Activated CD8-positive, alpha-beta T cell treated with anti-CD3 and anti-CD28 coated beads for 36 hours (primary cell): ENCODE results near the gene HSD17B1. TPM values are rescaled to one million over a fixed set of nuclear protein-coding genes. Genes with fewer than 3 reads are reported as not detected.
A peak's percentile ranks its signal among the peaks of the same experiment; 100 is the strongest.
"Not testable (repeated sequence)": the region's sequence is repeated elsewhere in the genome, so short reads cannot be mapped to it uniquely, and the experiment has no call there.

ENCODE experiments used
- ATAC-seq: fragments of 200-7000 bp; cut with Tn5 transposase; one replicate; pipeline ENCODE4 v1.10.0; 2021; ENCODE audit warnings: mild to moderate bottlenecking, moderate library complexity
- CTCF ChIA-PET: fragments of 350-600 bp; sonication (Branson Sonifier 250); formaldehyde crosslinking; loops from one replicate; lab custom pipeline; 2021; ENCODE audit warnings: antibody characterized with exemption; lab: Charles Lee
- POLR2A ChIA-PET: fragments of 350-600 bp; sonication (Branson Sonifier 250); formaldehyde crosslinking; loops from one replicate; lab custom pipeline; 2021; ENCODE audit warnings: antibody characterized with exemption; lab: Charles Lee
- DNase-seq: peaks from one replicate; pipeline ENCODE4 v3.0.0-alpha.2; 2020
- H3K27ac Mint-ChIP-seq: one replicate; pipeline ENCODE4 v1.8.0; 2021; ENCODE audit warnings: mild to moderate bottlenecking, mixed read lengths
- H3K27me3 Mint-ChIP-seq: one replicate; pipeline ENCODE4 v1.8.0; 2021; ENCODE audit warnings: mixed read lengths
- H3K36me3 Mint-ChIP-seq: one replicate; pipeline ENCODE4 v1.8.0; 2021; ENCODE audit warnings: low read depth, mixed read lengths
- H3K4me1 Mint-ChIP-seq: one replicate; pipeline ENCODE4 v1.8.0; 2021; ENCODE audit warnings: low read depth, mixed read lengths
- H3K4me3 Mint-ChIP-seq: one replicate; pipeline ENCODE4 v1.8.0; 2021; ENCODE audit warnings: mild to moderate bottlenecking, moderate library complexity, mixed read lengths
- H3K9me3 Mint-ChIP-seq: one replicate; pipeline ENCODE4 v1.8.0; 2021; ENCODE audit warnings: mixed read lengths
- CTCF ChIP-seq: fragments of 200-600 bp; IDR thresholded peaks from one replicate; pipeline ENCODE4 v1.8.0; 2022; ENCODE audit warnings: antibody characterized with exemption, mild to moderate bottlenecking
- intact Hi-C: fragments of 100-400 bp; cut with micrococcal nuclease; formaldehyde crosslinking; loops from one replicate; pipeline ENCODE4 v1.10.0; 2022
- total RNA-seq, 2 experiments: library from RNA; stranded (reverse); gene quantifications; one replicate each; pipeline ENCODE4 v1.2.3, GENCODE V29; 2021

HSD17B1 gene
- under 1 TPM; 0.43 to 0.49 TPM for total RNA-seq

GRCh38 chr17:42552736-42553135 lies at the start of gene HSD17B1:
TSS of gene HSD17B1 (plus strand) at chr17:42552923. CDS start at chr17:42552934, 11 bp downstream.
- Mint-ChIP-seq H3K4me3 (peak within 1 kb of the TSS; percentile 91), H3K27ac (peak within 1 kb of the TSS; percentile 85), H3K4me1 (peaks cover 22% of the 10 kb centered on the region)
- ChIA-PET POLR2A (interaction anchor here (0.5 kb wide), 1 partner anchor 590 kb away, joined by 3 read pairs; no protein-coding TSS in a partner anchor), CTCF (interaction anchor here (1.0 kb wide), 1 partner anchor 111 kb away, joined by 3 read pairs; no protein-coding TSS in a partner anchor)
- DNase-seq, intact Hi-C loops, H3K9me3 Mint-ChIP-seq, H3K36me3 Mint-ChIP-seq, ATAC-seq, H3K27me3 Mint-ChIP-seq: not testable (repeated sequence)

GRCh38 chr17:42502926-42503325 lies 49.8 kb upstream of the HSD17B1 start:
- no peak for DNase-seq
- ATAC-seq, result no peak
- ChIA-PET CTCF (no interaction called here), POLR2A (no interaction called here)
- H3K36me3 Mint-ChIP-seq, result peaks cover 5% of the 10 kb centered on the region
- H3K4me3 Mint-ChIP-seq, result no peak overlapping the region
- intact Hi-C loops, result no loop called here
- H3K9me3 Mint-ChIP-seq, result no peaks in the 10 kb centered on the region
- H3K27me3 Mint-ChIP-seq, result no peaks in the 10 kb centered on the region
- H3K27ac Mint-ChIP-seq, result no peak overlapping the region
- no peak for TF ChIP-seq CTCF
- no peaks in the 10 kb centered on the region for H3K4me1 Mint-ChIP-seq

GRCh38 chr17:42507671-42508070 lies 45.1 kb upstream of the HSD17B1 start:
- Mint-ChIP-seq H3K36me3 (peaks cover under 1% of the 10 kb centered on the region), H3K4me3 (no peak overlapping the region), H3K27ac (no peak overlapping the region), H3K9me3 (no peaks in the 10 kb centered on the region), H3K27me3 (no peaks in the 10 kb centered on the region), H3K4me1 (no peaks in the 10 kb centered on the region)
- CTCF ChIA-PET, result interaction anchor here (1.1 to 3.3 kb wide), 4 partner anchors 10 to 196 kb away, joined by 3 to 21 read pairs (median 4); no protein-coding TSS in a partner anchor
- intact Hi-C loops, result no loop called here
- DNase-seq, result no peak
- POLR2A ChIA-PET, result no interaction called here
- TF ChIP-seq CTCF, result no peak
- ATAC-seq, result no peak

GRCh38 chr17:42508426-42509165 lies 44.1 kb upstream of the HSD17B1 start:
- no peak for DNase-seq
- CTCF ChIA-PET, result interaction anchor here (0.5 to 3.3 kb wide), 5 partner anchors 9 to 74 kb away, joined by 3 to 21 read pairs (median 3); no protein-coding TSS in a partner anchor
- intact Hi-C loops, result no loop called here
- no peaks in the 10 kb centered on the region for H3K36me3 Mint-ChIP-seq
- TF ChIP-seq CTCF, result no peak
- no peak overlapping the region for H3K27ac Mint-ChIP-seq
- POLR2A ChIA-PET, result interaction anchor here (1.1 kb wide), 1 partner anchor 15 kb away, joined by 3 read pairs; no protein-coding TSS in a partner anchor
- no peak overlapping the region for H3K4me3 Mint-ChIP-seq
- H3K4me1 Mint-ChIP-seq, result no peaks in the 10 kb centered on the region
- no peaks in the 10 kb centered on the region for H3K9me3 Mint-ChIP-seq
- H3K27me3 Mint-ChIP-seq, result no peaks in the 10 kb centered on the region
- ATAC-seq, result no peak

GRCh38 chr17:42509409-42509808 lies 43.3 kb upstream of the HSD17B1 start:
- no peak overlapping the region for H3K4me3 Mint-ChIP-seq
- DNase-seq (no peak), ATAC-seq (no peak)
- H3K27me3 Mint-ChIP-seq, result no peaks in the 10 kb centered on the region
- no peaks in the 10 kb centered on the region for H3K4me1 Mint-ChIP-seq
- H3K27ac Mint-ChIP-seq, result no peak overlapping the region
- H3K9me3 Mint-ChIP-seq, result no peaks in the 10 kb centered on the region
- H3K36me3 Mint-ChIP-seq, result no peaks in the 10 kb centered on the region
- intact Hi-C loops, result no loop called here
- TF ChIP-seq CTCF, result no peak
- ChIA-PET POLR2A (no interaction called here), CTCF (interaction anchor here (0.5 kb wide), 1 partner anchor 70 kb away, joined by 3 read pairs; no protein-coding TSS in a partner anchor)
